WERI-Rb-1 (cell line): ENCODE measurements around the gene PPP1R27.
A peak's percentile ranks its signal among the peaks of the same experiment; 100 is the strongest.

Experiments used
- DNase-seq: peaks from one replicate; pipeline ENCODE4 v3.0.0-alpha.2; 2020
- H3K27ac ChIP-seq: fragments of 250-450 bp; sonication (Bioruptor Pico); 2 replicates; pipeline ENCODE4 v1.5.1; 2020; ENCODE audit warnings: mild to moderate bottlenecking, moderate library complexity
- H3K27me3 ChIP-seq: fragments of 250-450 bp; sonication (Bioruptor Pico); 2 replicates; pipeline ENCODE4 v1.5.1; 2021; ENCODE audit warnings: mild to moderate bottlenecking, low read depth, moderate library complexity; ENCODE audit not compliant: insufficient read depth, severe bottlenecking
- H3K36me3 ChIP-seq: fragments of 250-450 bp; sonication (Bioruptor Pico); 2 replicates; pipeline ENCODE4 v1.5.1; 2020; ENCODE audit warnings: mild to moderate bottlenecking, moderate library complexity
- H3K4me3 ChIP-seq: 2 replicates; pipeline ENCODE4 v1.5.1; 2011; ENCODE audit warnings: low read depth, mild to moderate bottlenecking, control low read depth, low read length
- H3K9me3 ChIP-seq: fragments of 250-450 bp; sonication (Bioruptor Pico); 2 replicates; pipeline ENCODE4 v1.5.1; 2021; ENCODE audit warnings: mild to moderate bottlenecking, moderate library complexity; ENCODE audit not compliant: severe bottlenecking
- CTCF ChIP-seq: IDR thresholded peaks from 2 replicates; pipeline ENCODE4 v1.5.1; 2011; ENCODE audit warnings: low read depth, mild to moderate bottlenecking, control low read depth, inconsistent platforms, low read length

Gene PPP1R27

GRCh38 chr17:81863833-81864768, 29.3 kb upstream of the PPP1R27 start:
- no peaks in the 10 kb centered on the region for H3K9me3 ChIP-seq
- TF ChIP-seq CTCF, result peak; percentile 33
- H3K4me3 ChIP-seq, result no peak overlapping the region
- H3K27ac ChIP-seq, result no peak overlapping the region
- no peaks in the 10 kb centered on the region for H3K27me3 ChIP-seq
- peaks cover 53% of the 10 kb centered on the region for H3K36me3 ChIP-seq
- DNase-seq, result no peak

GRCh38 chr17:81863123-81863675, 28.3 kb upstream of the PPP1R27 start:
- Histone ChIP-seq H3K27ac (no peak overlapping the region), H3K36me3 (peaks cover 54% of the 10 kb centered on the region), H3K9me3 (no peaks in the 10 kb centered on the region), H3K27me3 (no peaks in the 10 kb centered on the region), H3K4me3 (no peak overlapping the region)
- DNase-seq, result no peak
- TF ChIP-seq CTCF, result no peak

GRCh38 chr17:81860756-81861568, 26.1 kb upstream of the PPP1R27 start:
- DNase-seq, result peak; percentile 100
- peak overlapping the region; percentile 94 for H3K4me3 ChIP-seq
- H3K27ac ChIP-seq, result peak overlapping the region; percentile 79
- peaks cover 58% of the 10 kb centered on the region for H3K36me3 ChIP-seq
- H3K27me3 ChIP-seq, result no peaks in the 10 kb centered on the region
- TF ChIP-seq CTCF, result no peak
- H3K9me3 ChIP-seq, result no peaks in the 10 kb centered on the region

GRCh38 chr17:81859906-81860755, 25.3 kb upstream of the PPP1R27 start, which contains the start of gene P4HB:
TSS of gene P4HB (minus strand) at chr17:81860535. CDS start at chr17:81860471, 64 bp downstream.
- H3K27me3 ChIP-seq, result no peaks in the 10 kb centered on the region
- H3K27ac ChIP-seq, result peak within 1 kb of the TSS; percentile 92
- no peak for TF ChIP-seq CTCF
- no peak for DNase-seq
- peak within 1 kb of the TSS; percentile 94 for H3K4me3 ChIP-seq
- H3K36me3 ChIP-seq, result peaks cover 61% of the 10 kb centered on the region
- no peaks in the 10 kb centered on the region for H3K9me3 ChIP-seq
